K562 (cell line): ENCODE measurements around the gene CUX1. TPM values are rescaled to one million over a fixed set of nuclear protein-coding genes. Genes with fewer than 3 reads are reported as not detected.

Experiments
- GTF2F1 ChIP-seq: IDR thresholded peaks from 2 replicates; pipeline ENCODE4 v1.6.1; 2011; ENCODE audit warnings: low read depth, low read length, improper control_type of control experiment
- MTF1 ChIP-seq: fragments of 250-450 bp; sonication (Bioruptor Pico); IDR thresholded peaks from 2 replicates; pipeline ENCODE4 v1.9.0; 2021; ENCODE audit warnings: moderate library complexity, mild to moderate bottlenecking, inconsistent platforms, borderline replicate concordance
- RBM22 ChIP-seq: fragments of 200-400 bp; formaldehyde crosslinking; IDR thresholded peaks from 2 replicates; pipeline ENCODE4 v1.6.1; 2018; ENCODE audit warnings: low read length, low read depth; ENCODE audit not compliant: poor library complexity, severe bottlenecking
- polyA plus RNA-seq, 8 experiments: library from polyadenylated mRNA; depleted of rRNA in 4 of 8; stranded (reverse) in 5 of 8; unstranded in 3 of 8; fragments of >200 nt; fragmentation: Nextera tagmentation in 2 of 8; fragmentation: Illumina TruSeq in 1 of 8; extraction: Ambion mirVana in 2 of 8; extraction: Trizol in 1 of 8; gene quantifications; 2 replicates each; pipeline versions ENCODE4 v1.2.1 to v1.2.3, GENCODE V29; 2011 to 2014; ENCODE audit warnings: inconsistent platforms in 1 of 8, missing spikeins in 1 of 8
- total RNA-seq, 7 experiments: library from RNA; depleted of rRNA in 6 of 7; stranded (reverse); fragments of >200 nt in 6 of 7; fragmentation: Illumina TruSeq in 2 of 7; extraction: Trizol in 2 of 7; gene quantifications; 2 replicates each; pipeline versions ENCODE4 v1.2.1 to v1.2.3, GENCODE V29; 2011 to 2021; ENCODE audit warnings: low replicate concordance in 1 of 7
- TF ChIP-seq, protein P1 (sequence below): fragments of 450-650 bp; IDR thresholded peaks from 2 replicates; pipeline ENCODE4 v1.6.1; 2016; ENCODE audit warnings: mild to moderate bottlenecking, moderate library complexity
- TF ChIP-seq, protein P2 (sequence below): sonication (generic); formaldehyde crosslinking; IDR thresholded peaks from 2 replicates; pipeline ENCODE4 v1.8.1; 2022; ENCODE audit warnings: missing genetic modification reagents

Gene CUX1
- total and polyA plus RNA-seq, 9 of the 15 experiments (the other 6 are each of a cell fraction or from before 2014, with no cell fraction given): 3.6 to 55.3 (median 25.2) TPM

DNA sequence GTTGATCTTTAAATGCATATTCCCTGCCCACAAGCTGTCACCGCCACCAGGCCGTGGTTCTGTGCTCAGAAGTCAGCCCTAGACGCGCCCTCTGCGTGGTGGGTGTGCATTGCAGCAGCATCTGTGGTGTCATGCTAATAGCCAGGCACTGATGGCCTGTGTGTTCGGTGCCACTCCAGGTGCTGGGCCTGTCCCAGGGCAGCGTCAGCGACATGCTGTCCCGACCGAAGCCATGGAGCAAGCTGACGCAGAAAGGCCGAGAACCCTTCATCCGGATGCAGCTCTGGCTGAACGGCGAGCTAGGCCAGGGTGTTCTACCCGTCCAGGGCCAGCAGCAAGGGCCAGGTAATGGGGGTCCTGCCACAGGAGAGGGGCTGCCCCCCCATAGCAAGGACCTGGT is 386.8 kb downstream of the CUX1 start (continued):
- TF ChIP-seq, protein P1, sequence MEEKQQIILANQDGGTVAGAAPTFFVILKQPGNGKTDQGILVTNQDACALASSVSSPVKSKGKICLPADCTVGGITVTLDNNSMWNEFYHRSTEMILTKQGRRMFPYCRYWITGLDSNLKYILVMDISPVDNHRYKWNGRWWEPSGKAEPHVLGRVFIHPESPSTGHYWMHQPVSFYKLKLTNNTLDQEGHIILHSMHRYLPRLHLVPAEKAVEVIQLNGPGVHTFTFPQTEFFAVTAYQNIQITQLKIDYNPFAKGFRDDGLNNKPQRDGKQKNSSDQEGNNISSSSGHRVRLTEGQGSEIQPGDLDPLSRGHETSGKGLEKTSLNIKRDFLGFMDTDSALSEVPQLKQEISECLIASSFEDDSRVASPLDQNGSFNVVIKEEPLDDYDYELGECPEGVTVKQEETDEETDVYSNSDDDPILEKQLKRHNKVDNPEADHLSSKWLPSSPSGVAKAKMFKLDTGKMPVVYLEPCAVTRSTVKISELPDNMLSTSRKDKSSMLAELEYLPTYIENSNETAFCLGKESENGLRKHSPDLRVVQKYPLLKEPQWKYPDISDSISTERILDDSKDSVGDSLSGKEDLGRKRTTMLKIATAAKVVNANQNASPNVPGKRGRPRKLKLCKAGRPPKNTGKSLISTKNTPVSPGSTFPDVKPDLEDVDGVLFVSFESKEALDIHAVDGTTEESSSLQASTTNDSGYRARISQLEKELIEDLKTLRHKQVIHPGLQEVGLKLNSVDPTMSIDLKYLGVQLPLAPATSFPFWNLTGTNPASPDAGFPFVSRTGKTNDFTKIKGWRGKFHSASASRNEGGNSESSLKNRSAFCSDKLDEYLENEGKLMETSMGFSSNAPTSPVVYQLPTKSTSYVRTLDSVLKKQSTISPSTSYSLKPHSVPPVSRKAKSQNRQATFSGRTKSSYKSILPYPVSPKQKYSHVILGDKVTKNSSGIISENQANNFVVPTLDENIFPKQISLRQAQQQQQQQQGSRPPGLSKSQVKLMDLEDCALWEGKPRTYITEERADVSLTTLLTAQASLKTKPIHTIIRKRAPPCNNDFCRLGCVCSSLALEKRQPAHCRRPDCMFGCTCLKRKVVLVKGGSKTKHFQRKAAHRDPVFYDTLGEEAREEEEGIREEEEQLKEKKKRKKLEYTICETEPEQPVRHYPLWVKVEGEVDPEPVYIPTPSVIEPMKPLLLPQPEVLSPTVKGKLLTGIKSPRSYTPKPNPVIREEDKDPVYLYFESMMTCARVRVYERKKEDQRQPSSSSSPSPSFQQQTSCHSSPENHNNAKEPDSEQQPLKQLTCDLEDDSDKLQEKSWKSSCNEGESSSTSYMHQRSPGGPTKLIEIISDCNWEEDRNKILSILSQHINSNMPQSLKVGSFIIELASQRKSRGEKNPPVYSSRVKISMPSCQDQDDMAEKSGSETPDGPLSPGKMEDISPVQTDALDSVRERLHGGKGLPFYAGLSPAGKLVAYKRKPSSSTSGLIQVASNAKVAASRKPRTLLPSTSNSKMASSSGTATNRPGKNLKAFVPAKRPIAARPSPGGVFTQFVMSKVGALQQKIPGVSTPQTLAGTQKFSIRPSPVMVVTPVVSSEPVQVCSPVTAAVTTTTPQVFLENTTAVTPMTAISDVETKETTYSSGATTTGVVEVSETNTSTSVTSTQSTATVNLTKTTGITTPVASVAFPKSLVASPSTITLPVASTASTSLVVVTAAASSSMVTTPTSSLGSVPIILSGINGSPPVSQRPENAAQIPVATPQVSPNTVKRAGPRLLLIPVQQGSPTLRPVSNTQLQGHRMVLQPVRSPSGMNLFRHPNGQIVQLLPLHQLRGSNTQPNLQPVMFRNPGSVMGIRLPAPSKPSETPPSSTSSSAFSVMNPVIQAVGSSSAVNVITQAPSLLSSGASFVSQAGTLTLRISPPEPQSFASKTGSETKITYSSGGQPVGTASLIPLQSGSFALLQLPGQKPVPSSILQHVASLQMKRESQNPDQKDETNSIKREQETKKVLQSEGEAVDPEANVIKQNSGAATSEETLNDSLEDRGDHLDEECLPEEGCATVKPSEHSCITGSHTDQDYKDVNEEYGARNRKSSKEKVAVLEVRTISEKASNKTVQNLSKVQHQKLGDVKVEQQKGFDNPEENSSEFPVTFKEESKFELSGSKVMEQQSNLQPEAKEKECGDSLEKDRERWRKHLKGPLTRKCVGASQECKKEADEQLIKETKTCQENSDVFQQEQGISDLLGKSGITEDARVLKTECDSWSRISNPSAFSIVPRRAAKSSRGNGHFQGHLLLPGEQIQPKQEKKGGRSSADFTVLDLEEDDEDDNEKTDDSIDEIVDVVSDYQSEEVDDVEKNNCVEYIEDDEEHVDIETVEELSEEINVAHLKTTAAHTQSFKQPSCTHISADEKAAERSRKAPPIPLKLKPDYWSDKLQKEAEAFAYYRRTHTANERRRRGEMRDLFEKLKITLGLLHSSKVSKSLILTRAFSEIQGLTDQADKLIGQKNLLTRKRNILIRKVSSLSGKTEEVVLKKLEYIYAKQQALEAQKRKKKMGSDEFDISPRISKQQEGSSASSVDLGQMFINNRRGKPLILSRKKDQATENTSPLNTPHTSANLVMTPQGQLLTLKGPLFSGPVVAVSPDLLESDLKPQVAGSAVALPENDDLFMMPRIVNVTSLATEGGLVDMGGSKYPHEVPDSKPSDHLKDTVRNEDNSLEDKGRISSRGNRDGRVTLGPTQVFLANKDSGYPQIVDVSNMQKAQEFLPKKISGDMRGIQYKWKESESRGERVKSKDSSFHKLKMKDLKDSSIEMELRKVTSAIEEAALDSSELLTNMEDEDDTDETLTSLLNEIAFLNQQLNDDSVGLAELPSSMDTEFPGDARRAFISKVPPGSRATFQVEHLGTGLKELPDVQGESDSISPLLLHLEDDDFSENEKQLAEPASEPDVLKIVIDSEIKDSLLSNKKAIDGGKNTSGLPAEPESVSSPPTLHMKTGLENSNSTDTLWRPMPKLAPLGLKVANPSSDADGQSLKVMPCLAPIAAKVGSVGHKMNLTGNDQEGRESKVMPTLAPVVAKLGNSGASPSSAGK: no peak
- TF ChIP-seq GTF2F1 (no peak), RBM22 (peak; percentile 18), MTF1 (no peak)
- TF ChIP-seq, protein P2, sequence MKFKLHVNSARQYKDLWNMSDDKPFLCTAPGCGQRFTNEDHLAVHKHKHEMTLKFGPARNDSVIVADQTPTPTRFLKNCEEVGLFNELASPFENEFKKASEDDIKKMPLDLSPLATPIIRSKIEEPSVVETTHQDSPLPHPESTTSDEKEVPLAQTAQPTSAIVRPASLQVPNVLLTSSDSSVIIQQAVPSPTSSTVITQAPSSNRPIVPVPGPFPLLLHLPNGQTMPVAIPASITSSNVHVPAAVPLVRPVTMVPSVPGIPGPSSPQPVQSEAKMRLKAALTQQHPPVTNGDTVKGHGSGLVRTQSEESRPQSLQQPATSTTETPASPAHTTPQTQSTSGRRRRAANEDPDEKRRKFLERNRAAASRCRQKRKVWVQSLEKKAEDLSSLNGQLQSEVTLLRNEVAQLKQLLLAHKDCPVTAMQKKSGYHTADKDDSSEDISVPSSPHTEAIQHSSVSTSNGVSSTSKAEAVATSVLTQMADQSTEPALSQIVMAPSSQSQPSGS (CRISPR knock-in tag): no peak
